Loucy (cell line): ENCODE measurements around the gene NOLC1.

ENCODE experiments used
- H2AFZ ChIP-seq: fragments of 200-600 bp; sonication (generic); 2 replicates; pipeline ENCODE4 v1.6.0; 2016; ENCODE audit warnings: antibody characterized with exemption, mild to moderate bottlenecking, low read length, moderate library complexity
- H3F3A ChIP-seq: fragments of 200-600 bp; 2 replicates; pipeline ENCODE4 v1.6.0; 2016; ENCODE audit warnings: antibody characterized with exemption, low read depth, mild to moderate bottlenecking
- H3K27me3 ChIP-seq: fragments of 200-600 bp; sonication (generic); 2 replicates; pipeline ENCODE4 v1.6.1; 2014; ENCODE audit warnings: low read length, mild to moderate bottlenecking; ENCODE audit not compliant: insufficient read depth, poor library complexity, severe bottlenecking
- H3K36me3 ChIP-seq: fragments of 200-600 bp; sonication (generic); 2 replicates; pipeline ENCODE4 v1.6.1; 2016; ENCODE audit warnings: low read length; ENCODE audit not compliant: insufficient read depth
- H3K4me1 ChIP-seq: fragments of 200-600 bp; sonication (generic); 2 replicates; pipeline ENCODE4 v1.5.1; 2014; ENCODE audit warnings: low read length, mild to moderate bottlenecking; ENCODE audit not compliant: insufficient read depth, poor library complexity, severe bottlenecking
- H3K4me2 ChIP-seq: fragments of 200-600 bp; sonication (generic); 2 replicates; pipeline ENCODE4 v1.6.0; 2014; ENCODE audit warnings: antibody characterized with exemption, low read length, low read depth, mild to moderate bottlenecking; ENCODE audit not compliant: poor library complexity, severe bottlenecking
- H3K4me3 ChIP-seq: fragments of 200-600 bp; sonication (generic); 2 replicates; pipeline ENCODE4 v1.5.1; 2014; ENCODE audit warnings: low read length, mild to moderate bottlenecking, mixed read lengths; ENCODE audit not compliant: poor library complexity, severe bottlenecking
- H3K79me2 ChIP-seq: fragments of 200-600 bp; sonication (generic); 2 replicates; pipeline ENCODE4 v1.6.1; 2014; ENCODE audit warnings: low read length; ENCODE audit not compliant: insufficient read depth
- H3K9ac ChIP-seq: fragments of 200-600 bp; sonication (generic); 2 replicates; pipeline ENCODE4 v1.6.0; 2014; ENCODE audit warnings: mild to moderate bottlenecking, low read depth, low read length, moderate library complexity; ENCODE audit not compliant: poor library complexity, severe bottlenecking
- H3K9me2 ChIP-seq: fragments of 200-600 bp; sonication (generic); replicated peaks from 2 replicates; pipeline ENCODE4 v1.6.1; 2016; ENCODE audit warnings: low read depth, low read length, mixed read lengths
- H3K9me3 ChIP-seq: fragments of 200-600 bp; sonication (generic); 2 replicates; pipeline ENCODE4 v1.6.1; 2014; ENCODE audit warnings: mild to moderate bottlenecking, antibody characterized with exemption, low read length, low read depth; ENCODE audit not compliant: insufficient read depth
- H4K20me1 ChIP-seq: fragments of 200-600 bp; sonication (generic); 2 replicates; pipeline ENCODE4 v1.6.0; 2014; ENCODE audit warnings: antibody characterized with exemption, low read length, mild to moderate bottlenecking; ENCODE audit not compliant: insufficient read depth, poor library complexity, severe bottlenecking
- EZH2phosphoT487 ChIP-seq: fragments of 200-600 bp; IDR thresholded peaks from 2 replicates; pipeline ENCODE4 v1.6.1; 2018; ENCODE audit warnings: antibody characterized with exemption, mild to moderate bottlenecking, moderate library complexity, borderline replicate concordance
- TF ChIP-seq, protein P1 (sequence below): fragments of 200-600 bp; sonication (generic); conservative IDR thresholded peaks from 2 replicates; pipeline ENCODE4 v1.5.1; 2014; ENCODE audit warnings: mild to moderate bottlenecking, antibody characterized with exemption, low read length

Gene NOLC1

DNA sequence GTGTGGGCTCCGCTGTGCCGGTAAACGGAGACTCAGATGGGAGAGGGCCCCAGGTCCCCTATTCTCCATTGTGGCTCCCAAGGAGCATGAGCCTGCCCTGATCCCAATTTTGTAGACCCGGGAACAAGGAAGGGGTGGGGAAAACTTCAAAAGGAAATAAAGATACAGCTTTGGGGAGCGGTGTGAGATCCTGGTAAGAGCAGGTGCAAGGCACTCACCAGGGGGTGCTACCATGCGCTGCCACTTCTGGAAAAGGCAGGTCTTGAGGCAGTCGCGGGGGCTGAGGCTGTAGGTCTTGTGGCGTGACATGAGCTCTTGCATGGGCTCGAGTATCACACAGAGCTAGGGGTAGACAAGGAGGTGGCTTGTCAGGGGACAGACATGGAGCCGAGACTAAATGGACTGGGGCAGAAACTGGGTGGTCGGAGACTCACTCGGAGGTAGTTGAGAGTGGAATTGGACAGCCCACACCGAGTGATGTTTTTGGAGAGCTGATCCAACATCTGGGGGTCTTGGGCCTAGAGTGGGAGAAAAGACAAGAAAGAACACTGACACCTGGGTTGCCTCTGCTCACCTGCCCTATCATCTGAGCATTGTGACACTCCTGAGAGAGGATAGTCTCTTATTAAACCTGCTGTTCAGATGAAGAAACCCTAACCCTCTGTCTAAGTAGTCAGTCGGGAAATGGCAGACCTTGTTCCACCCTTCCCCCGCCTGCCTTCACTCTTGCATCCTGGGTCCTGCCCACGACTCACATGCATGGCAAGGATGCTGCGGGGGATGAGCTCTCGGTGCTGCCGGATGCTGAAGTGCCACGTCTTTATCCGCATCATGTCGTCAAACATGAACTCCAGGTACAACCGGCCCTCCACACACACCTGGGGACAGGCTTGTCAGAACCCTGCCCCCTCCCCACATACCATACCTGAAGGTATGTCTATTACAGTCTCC, 42.7 kb upstream of the NOLC1 start:
- Histone ChIP-seq H3K79me2 (peaks cover 44% of the 10 kb centered on the region), H2AFZ (no peak overlapping the region), H3K4me3 (no peak overlapping the region), H3K4me2 (no peak overlapping the region), H3K9me2 (no peaks in the 10 kb centered on the region), H3K36me3 (peaks cover 55% of the 10 kb centered on the region; the same call in 1 of the 2 replicates), H3F3A (no peaks in the 10 kb centered on the region), H3K9me3 (no peaks in the 10 kb centered on the region), H3K27me3 (no peaks in the 10 kb centered on the region), H3K9ac (no peak overlapping the region), H4K20me1 (peaks cover 49% of the 10 kb centered on the region), H3K4me1 (peaks cover 33% of the 10 kb centered on the region)
- TF ChIP-seq, protein P1, sequence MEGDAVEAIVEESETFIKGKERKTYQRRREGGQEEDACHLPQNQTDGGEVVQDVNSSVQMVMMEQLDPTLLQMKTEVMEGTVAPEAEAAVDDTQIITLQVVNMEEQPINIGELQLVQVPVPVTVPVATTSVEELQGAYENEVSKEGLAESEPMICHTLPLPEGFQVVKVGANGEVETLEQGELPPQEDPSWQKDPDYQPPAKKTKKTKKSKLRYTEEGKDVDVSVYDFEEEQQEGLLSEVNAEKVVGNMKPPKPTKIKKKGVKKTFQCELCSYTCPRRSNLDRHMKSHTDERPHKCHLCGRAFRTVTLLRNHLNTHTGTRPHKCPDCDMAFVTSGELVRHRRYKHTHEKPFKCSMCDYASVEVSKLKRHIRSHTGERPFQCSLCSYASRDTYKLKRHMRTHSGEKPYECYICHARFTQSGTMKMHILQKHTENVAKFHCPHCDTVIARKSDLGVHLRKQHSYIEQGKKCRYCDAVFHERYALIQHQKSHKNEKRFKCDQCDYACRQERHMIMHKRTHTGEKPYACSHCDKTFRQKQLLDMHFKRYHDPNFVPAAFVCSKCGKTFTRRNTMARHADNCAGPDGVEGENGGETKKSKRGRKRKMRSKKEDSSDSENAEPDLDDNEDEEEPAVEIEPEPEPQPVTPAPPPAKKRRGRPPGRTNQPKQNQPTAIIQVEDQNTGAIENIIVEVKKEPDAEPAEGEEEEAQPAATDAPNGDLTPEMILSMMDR = no peak
- TF ChIP-seq EZH2phosphoT487 = no peak

- Histone ChIP-seq H3K36me3 (peaks cover 51% of the 10 kb centered on the region; the same call in 1 of the 2 replicates), H3K79me2 (peaks cover 60% of the 10 kb centered on the region), H3K9me2 (no peaks in the 10 kb centered on the region), H3K4me1 (peaks cover 34% of the 10 kb centered on the region), H2AFZ (no peak overlapping the region), H3K27me3 (no peaks in the 10 kb centered on the region), H3K9me3 (no peaks in the 10 kb centered on the region), H3F3A (no peaks in the 10 kb centered on the region), H3K4me2 (no peak overlapping the region), H3K9ac (no peak overlapping the region), H3K4me3 (no peak overlapping the region), H4K20me1 (peaks cover 58% of the 10 kb centered on the region)
- TF ChIP-seq EZH2phosphoT487 = no peak
- TF ChIP-seq, protein P1 = no peak
Observed at GRCh38 chr10:102111276-102111675, 40.9 kb upstream of the NOLC1 start.

GRCh38 chr10:102112210-102112817, 39.9 kb upstream of the NOLC1 start:
- Histone ChIP-seq H3K4me1 (peaks cover 43% of the 10 kb centered on the region), H3F3A (peaks cover 3% of the 10 kb centered on the region; the same call in 1 of the 2 replicates), H3K27me3 (no peaks in the 10 kb centered on the region), H3K4me3 (peak overlapping the region; percentile 76), H3K4me2 (peak overlapping the region; percentile 87), H3K36me3 (peaks cover 42% of the 10 kb centered on the region; the same call in 1 of the 2 replicates), H3K9ac (peak overlapping the region; percentile 94), H3K9me3 (no peaks in the 10 kb centered on the region), H2AFZ (no peak overlapping the region), H3K79me2 (peaks cover 70% of the 10 kb centered on the region), H4K20me1 (peaks cover 65% of the 10 kb centered on the region), H3K9me2 (no peaks in the 10 kb centered on the region)
- TF ChIP-seq EZH2phosphoT487 = no peak
- TF ChIP-seq, protein P1 = peak; percentile 53
